ENCODE measurements around the gene PDIA5.
A peak's percentile ranks its signal among the peaks of the same experiment; 100 is the strongest.

The PDIA5 gene

DNA sequence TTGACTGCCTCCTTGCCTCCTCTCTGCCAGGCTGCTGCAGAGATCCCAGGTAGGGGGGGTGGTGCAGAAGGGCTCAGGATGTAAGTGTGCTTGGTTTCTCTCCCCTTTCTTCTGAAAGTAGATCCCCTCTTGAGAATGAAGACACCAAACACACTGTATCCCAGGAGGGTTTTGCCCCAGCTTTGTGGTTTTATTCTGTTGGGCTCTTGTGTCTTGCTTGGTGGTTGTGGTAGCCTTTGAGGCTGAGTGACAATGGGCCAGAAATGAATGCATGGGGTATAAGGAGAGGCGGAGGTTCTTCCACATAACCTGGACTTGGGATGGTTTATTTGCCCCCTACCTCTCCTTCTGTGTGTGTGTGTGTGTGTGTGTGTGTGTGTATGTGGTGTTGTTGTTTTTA is 5.7 kb downstream of the PDIA5 start:
- DNase-seq, result no peak

DNA sequence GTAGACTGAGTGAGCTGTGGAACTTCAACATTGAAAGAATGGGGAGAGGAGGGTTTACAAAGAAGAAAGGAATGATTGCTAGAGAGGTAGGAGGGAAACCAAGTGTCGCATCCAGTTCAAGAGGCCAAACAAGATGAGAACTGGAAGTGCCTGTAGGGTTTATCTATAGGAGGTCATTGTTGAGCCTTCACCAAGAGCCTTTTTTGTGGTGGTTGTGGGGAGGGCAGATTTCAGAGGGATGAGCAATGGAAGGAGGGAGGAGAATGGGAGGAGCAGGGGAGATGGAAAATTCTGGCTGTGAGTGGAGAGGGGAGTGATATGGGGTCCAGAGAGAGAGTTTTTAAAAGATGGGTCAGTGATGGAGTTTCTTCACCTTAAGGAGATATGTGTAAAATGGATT is 8.5 kb downstream of the PDIA5 start:
- DNase-seq, result no peak

DNA sequence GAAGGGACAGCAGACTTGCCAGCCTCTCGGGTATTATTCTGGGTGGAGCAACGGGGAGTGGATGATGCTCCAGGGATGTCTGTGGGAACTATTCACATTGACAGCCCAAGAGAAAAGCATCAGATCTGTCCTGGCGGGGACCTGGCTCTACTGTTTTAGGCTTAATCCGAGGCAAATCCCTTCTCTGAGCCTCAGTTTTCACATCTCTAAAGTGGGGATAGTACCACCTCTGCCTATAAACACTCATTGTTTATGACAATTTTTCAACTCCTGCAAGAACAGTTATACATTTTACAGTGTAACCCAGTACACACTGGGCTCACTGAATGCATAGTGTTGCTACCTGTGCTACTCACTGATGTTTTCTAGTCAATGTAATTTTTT is 9.3 kb downstream of the PDIA5 start:
- no peak for DNase-seq

DNA sequence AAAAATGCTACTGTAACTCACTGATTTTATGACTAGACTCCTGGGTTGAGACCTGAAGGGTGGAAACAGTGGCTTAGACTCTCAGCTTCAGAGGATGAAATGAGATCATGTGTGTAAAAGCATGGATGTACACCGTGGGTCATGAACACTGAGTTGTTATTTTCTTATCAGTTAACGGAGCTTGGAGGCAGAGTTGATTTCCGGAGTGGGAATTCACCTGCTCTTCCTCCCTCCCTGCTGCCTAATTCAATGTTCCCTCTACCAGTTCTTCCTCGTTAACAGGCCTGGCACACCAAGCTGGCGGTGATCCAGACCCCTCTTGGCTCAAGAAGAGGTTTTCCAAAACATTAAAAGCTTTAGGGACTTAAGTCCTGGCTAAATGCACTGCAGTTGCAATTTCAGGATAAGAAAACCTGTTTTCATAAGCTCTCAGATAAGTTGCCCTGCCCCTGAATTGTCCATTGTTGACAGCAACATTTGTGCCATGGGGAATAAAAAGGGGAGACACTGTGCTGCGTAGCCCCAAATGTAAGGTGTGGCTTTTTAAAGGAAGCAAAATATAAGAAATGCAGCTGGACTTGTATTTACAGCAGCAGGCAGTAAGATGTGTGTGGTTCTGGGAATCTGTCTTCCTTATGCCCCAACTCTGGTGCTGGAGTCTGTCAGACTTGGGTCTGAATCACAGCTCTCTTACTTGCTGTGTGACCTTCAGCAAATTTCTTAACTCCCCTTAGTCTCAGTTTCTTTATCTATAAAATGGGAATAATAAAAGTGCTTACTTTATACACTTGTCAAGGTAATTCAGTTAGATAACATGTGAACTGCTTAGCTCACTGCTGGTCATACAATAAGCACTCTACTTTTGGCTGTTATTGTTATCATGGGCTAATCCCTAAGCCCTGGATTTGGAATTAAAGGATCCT is 9.9 kb downstream of the PDIA5 start:
- no peak for DNase-seq

DNA sequence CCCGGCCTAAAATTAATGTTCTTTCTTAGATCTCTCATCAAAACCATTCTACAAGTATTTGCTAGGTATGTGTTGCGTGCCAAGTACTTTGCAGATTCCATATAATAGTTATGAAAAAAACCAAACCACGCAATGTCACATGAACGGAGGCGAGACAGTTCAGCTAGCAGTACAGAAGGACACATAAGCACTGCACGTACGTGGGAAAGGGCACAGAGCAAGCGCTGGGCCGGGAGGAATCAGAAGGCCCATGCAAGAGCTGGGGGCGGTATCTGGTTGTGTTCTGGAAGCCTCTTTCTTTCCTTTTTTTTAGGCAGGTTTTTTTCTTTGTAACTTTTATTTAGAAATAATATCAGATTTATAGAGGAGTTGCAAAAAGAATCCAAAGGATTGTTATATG is 11.3 kb downstream of the PDIA5 start:
- no peak for DNase-seq

DNA sequence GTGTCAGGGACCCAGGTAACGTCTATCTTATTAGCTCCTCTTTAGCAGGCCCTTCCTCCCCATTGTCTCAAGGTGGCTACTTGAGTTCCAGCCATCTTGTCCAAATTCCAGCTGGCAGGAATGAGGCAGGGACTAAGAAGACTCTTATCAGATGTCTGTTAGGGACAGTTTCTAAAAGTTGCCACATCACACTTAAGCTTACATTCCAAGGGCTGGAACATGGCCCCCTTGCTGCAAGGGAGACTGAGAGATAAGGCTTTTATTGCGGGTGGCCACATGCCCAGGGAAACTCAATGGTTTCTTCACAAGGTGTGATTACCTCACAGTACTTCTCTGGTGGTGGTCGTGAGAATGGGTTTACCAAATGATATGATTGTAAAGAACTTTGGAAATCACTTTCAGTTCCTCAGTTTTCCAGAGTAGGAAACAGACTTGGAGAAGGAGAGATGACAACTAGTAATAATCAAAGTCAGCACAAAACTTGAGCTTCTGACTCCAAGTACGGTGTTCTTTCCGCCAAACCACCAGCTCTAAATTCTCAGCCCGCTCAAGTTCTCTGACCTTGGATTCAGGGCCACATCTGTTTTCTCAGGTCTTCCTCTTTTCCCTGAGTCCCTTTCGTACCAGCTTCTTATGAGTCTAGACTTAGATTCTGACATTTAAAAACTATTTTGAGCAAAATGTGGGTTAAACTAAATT is 14.2 kb downstream of the PDIA5 start:
- DNase-seq, result no peak

DNA sequence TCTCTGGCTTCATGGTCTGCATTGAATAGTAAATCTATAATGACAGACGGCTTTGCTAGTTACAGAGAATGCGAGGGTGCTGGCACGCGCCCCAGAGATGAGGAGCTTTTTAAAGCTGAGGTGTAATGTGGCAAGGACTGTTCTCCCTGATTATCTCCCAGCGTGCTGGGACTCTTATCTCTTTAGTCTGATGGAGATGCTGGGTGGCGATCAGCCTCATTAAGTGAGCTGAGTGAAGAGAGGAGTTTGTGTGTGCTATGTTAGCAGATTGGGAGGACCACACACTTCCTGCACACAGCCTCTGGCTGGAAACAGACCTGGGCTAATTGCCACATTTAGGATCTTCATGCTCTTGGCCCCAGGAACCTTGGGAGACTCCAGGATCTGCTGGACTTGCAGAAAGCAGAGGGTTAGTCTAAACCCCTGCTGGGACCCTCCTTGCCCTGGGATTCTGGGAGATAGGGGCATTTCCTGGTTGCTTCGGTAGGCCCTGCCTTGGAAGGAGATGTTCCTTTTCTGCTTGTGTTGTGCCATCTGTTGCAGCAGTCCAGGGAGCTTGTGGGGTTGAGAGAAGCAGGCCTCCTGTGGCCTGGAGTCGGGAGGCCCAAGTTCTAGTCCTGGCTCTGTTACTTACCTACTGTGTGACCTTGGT is 15.0 kb downstream of the PDIA5 start:
- no peak for DNase-seq

DNA sequence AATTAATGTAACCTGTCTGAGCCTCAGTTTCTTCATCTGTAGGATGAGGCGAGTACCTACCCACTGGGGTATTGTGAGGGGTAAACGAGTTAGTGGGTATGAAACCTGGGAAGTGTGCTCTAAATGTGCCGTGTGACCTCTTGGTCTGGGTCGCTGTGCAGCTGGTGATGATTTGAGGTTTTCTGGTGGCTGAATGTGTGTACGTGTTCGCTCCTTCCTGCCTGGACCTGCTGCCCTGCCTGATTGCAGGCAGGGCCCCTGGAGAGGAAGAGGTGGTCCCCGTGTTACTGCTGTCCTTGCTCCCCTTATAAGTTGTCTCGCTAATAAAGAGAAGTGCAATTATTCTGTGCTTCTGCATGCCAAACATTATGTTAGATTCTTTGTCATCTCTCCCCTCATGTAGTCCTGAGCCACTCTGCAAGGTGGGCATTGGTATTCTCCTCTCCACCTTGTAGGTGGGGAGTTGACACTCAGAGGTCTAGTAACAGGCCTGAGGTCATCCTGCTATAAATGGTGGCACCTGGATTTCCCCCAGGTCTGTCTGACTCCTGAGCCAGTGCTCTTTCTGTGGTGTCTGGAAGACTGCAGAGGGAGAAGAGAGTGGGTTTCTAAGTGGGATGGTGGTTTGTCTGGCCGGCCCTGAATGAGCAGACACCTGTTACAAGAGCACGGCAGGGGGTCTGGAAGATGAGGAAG is 15.7 kb downstream of the PDIA5 start:
- no peak for DNase-seq

DNA sequence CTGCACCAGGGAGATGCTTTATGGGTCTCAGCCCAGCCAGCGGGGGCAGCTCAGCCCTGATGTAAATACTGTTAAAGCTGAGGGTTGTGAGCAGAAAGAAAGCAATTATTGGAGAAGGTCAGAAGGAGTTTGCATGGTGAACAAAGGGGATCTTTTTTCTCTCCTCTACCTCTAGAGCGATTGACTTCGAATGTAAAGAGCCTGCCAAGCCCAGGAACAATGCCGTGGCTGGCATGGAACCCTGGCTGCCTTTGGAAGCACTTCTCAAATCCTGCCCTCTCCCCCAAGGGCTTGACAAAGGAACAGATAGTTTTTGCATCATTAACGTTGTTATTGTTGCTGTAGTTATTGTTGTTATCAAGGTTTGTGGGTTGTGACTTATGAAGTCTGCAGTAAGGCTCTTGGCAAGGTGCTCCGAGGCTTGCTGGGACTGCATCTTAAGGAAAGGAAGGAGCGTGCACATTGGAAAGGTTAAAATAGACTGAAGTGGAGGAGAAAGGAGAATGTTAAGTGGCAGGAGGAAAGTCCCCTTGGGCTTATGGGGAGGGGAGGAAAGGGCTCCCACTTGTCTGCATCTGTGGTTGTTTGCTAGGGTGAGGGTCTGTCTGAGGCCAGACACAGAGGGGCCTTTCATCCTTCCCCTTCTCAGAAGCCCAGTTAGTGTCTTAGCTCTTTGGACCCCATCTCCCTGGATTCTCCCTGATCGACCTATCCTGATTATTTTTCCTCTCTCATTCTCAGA is 16.7 kb downstream of the PDIA5 start:
- no peak for DNase-seq

DNA sequence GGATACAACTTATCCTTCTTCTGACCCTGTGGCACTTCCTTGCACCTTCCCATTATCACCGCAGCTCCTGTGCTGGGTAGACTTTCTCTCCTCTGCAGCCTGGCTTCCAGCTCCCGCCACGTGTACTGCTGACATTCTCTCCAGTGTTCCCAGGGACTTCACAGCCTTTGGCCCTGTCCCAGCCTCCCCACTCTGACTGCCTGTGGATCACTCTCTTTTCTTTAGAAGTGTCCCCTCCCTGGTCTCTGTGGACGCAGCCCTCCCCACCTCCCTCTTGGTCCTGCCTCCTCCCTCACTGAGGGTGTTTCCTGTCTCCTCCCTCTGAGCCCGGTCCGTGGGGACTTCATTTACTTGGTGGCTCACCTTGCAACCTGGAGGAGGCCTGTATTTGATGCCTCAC is 17.4 kb downstream of the PDIA5 start:
- no peak for DNase-seq

DNA sequence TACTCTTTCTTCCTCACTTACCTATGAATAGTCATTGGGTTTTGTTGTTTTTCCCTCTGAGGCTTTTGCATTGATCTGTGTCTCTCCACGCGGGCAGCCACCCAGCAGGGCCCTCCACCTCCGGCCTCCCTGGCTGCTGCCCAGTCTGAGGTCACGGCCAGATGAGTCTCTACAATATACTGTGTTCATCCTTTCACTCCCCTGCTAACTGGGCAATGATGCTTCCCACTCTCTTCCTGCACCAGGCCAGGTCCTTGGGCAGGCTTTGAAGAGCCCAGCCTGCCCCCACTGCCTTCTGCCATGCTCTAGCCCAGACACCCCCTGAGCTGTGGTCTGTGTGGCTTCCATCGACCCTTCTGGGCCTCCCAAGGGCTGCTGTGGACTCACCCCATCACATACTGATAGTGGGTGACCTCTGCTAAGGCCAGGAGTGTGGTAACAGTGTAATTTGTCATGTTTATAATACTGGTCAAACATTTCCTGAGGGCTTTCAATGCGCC is 18.0 kb downstream of the PDIA5 start:
- DNase-seq, result no peak

DNA sequence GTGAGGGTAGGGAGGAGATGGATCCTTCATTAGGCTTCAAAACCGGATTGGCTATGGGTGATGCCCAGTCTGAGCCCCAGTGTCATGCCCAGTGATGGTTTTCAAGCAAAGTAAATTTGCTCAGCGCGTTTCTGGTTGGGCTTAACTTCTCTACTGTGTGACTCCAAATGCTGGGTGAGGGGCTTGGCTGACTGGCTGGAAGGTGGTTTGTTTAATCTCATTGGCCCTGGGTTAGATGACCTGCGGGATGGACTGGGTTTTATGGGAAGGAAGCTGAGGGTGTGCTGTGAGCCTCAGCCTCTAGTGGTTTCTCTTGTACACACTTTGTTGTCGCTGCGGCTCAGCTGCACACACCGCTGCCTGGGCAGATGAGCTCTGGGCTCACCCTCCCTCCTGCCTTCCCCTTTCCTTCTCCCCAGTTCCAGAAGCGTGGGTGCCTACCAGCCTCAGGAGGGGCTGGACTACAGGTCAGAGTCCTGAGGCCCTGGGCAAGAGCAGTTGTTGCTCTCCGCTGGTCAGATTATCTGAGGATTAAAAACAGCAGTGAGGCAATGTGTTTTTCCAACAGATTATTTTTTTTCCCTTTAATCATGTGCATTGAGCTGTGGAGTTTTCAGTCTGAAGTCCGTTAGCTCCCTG is 18.6 kb downstream of the PDIA5 start:
- DNase-seq, result no peak

DNA sequence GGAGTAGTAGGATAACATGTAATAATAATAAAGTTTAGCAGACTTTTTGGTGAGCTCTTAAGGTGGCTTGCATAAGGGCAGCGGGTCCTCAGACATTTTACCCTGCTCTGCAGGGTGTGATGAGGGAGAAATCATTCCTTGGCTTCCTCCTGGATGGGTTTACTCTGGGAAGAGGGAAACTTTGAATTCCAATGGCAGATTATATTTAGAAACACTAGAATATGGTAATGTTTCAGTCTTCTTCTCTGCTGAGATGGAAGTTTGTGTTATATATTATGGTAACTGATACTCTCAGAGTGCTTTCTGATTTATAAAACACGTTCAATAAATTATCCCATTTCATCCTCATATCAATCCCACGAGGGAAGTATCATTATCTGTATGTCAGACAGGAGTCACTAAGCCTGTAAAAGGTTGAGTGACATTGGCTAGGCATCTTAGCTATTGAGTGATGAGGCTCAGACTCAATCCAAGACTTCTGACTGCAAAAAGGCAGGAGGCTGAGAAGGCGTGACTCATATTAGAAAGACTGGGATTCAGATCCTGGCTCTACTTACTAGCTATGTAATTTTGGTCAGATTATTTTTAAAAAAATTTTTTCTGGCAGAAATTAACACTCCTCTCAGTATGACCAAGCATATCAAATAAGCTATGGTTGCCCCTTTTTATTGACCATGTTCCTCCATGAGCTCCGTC is 19.3 kb downstream of the PDIA5 start:
- DNase-seq, result no peak

DNA sequence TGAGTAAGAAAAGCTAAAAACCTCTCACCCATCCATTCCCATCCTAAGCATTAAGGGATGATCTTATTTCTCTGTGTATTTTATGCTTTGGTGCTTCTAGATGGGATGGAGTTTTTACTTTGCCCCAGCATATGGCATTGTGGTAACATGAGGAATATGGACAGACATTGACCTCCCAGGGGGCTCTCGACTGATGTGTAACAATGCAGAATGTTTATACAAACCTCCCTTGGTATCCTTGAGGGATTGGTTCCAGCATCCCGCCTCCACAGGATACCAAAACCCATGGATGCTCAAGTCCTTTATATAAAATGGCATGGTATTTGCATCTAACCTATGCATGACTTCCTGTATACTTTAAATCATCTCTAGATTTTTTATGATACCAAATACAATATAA is 21.6 kb downstream of the PDIA5 start:
- no peak for DNase-seq

DNA sequence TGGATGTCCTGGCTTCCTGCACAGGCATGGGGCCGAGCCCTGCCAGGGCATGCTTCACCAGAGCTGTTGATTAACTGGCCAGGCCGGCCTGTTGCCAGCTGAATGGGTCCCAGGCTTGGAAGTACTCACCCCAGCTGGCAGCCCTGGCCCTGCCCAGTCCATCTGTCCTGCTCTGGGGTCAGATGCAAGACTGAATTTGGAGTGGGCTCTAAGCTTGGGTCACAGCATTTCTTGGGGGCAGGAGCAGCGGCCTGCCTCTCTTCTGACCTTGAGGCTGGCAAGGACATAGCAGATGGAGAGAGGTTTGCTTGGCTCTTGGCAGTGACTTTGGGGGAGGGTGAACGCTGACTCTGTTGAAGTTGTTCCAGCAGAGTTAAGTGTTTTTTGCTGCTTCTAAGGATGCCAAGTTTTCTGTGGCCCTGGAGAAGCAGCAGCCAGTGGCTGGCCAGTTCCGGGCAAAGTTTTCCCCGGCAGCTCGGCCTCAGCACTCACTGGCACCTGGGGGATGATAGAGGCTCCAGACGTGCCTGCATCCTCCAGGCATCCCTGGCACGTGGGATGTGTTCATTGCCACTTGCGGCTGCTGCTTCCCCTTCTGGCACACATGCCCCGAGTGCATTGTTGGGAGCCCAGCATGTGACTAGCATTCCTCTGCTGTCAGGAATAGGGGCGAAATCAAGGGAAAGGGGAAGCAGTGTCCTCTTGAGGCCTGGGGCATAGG is 22.9 kb downstream of the PDIA5 start:
- DNase-seq, result no peak

DNA sequence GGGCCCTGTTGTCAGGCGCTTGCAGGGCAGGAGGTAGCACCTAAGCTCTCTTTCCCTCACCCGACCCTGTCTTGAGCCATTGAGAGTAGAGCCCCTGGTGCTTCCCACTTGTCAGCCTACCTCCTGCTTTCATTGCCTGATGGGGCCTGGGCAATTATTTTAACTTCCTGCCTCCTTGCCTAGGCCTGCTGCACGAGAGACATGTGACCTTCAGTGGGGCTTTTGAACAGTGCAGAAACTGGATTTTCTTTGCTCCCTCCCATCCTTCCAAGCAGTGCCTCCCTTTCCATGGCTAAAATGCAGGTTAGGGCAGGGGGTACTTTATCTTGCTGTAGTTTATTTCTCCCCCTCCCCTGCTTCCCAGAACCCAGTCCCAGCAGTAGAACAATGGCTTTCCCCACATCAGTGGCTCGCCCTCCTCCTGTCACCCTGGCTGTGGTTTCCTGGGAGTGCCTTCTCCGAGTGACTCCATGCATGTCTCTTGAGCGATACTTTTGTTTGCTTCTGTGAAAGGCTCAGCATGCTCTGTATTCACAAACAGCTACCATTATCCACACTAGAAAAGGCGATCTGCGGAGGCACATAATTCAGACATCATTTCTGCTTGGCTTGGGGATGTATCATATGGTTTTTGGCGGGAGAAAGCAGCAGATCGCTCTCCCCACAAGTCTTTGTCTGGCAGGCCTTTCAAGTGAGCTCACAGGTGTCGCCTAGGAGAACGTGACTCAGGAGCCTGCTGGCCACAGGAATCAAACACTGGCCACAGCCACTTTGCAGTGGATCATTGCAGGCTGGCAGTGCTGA is 24.1 kb downstream of the PDIA5 start:
- peak in 2 of 6 experiments; percentile 15 to 49 for DNase-seq

DNA sequence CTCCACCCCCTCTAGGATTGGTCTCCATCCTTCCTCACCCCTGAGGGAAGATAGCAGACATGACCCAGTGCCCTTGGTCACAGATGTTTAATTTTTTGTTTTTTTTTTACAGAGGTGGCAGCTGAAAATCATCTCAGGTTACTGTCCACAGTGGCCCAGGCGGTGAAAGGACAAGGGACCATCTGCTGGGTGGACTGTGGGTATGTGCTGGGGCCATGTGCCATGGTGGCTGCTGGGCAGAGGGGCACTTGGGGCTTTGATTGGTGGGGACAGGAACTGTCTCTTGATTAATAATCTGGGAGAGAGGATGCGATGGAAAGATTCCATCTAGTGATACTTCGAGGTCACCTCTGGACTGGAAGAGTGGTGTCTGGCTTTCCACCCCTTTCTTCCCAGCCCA is 25.4 kb downstream of the PDIA5 start:
- DNase-seq, result no peak

DNA sequence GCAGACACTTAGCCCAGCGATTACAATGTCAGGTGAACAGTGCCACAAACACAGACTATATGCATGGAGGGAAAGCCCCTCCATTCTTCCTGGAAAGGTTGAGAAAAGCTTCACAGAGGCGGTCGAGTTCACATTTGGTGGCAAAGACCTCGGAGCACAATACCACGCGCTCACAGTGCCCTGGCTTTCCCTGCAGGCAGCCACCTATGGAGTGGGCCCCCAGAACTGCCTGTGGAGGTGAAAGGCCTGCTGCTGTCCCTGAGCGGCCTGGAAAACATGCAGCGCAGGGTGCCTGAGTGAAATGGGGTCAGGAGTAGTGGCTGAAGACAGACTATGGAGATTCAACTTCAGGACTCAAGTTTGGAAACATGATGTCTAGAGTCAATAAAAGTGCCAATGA is 26.9 kb downstream of the PDIA5 start:
- no peak for DNase-seq

DNA sequence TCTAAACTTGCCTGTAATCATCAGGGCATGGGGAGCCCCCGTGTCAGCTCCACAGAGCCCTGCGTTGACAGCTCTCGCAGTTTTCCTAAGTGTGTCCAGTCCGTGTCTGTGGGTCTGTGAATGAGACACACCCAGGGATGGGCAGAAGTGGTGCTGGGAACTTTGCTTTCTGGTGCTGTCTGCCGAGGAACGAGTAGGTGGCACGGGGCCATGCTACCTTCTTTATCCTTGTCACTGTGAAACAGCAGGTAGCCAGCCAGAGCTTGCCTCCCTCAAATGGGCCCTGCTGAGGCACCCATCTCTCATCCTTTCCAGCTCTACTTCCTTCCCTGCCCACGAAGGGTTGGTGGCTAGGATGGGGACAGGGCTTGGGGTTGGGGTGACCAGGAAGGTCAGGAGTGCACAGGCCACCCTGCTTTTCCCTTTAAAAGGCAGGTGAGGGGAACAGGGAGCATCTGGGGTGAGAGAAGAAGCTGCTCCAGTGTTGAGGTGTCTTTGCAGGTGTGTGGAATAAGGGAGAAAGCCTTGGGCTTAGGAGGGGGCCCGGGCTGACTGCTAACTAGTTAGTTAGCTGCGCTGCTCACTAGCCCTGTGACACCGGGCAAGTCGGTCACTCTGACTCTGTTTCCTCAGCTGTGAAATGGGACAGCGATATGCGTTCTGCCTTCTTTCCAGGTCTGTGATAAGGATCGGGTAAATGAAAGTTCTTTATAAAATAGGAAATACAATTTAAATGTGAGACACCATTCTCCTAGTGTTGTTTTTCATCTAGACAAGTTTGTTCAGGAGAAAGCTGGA is 27.9 kb downstream of the PDIA5 start:
- DNase-seq, result no peak
